ENCODE measurements around the gene MZF1. TPM values are rescaled to one million over a fixed set of nuclear protein-coding genes. Genes with fewer than 3 reads are reported as not detected.
"Not testable (repeated sequence)": the region's sequence is repeated elsewhere in the genome, so short reads cannot be mapped to it uniquely, and the experiment has no call there.

MZF1 gene
- total RNA-seq, 1 donor from 2014 or later: 77.1 TPM

DNA sequence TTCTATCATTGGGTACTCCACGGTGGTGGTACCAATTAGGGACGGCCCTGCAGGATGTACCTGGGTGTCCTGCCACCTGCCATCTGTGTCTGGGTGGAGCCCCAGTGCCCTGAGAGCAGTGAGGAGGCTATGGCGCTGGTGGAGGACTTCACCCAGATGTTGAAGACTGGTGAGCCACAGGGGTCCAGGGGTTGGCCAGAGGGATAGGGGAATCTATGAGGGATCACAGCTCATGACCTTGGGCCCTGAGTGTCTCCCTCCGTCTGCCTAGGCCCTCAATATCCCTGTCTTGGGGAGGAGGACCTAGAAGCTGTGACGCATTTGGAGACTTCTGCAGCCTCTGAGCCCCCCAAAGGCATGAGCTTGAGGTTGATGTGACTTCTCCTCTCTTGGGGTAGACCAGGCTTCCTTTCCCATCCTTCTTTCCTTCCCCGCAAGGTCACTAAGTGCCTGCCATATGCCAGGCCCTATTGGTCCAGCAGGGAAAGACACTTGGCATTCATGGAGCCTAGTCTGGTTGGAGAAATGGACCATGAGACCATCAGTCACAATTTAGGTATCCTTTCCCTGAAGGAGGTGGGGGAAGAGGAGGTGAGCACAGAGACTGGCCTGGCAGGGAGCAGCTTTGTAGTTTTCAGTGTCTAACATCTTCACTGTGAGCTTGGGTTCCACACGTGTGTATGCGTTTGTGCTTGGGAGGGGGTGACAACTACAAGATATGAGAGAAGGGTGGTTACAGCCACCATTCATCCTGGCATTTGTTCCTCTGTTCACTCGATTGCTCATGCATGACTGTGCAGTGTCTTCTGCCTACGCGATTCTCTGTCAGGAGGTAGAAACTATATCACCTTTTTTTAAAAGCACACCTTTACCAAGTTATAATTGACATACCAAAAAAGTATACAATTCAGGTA, 5.1 kb upstream of the MZF1 start:
- no peak overlapping the region for H3K4me3 ChIP-seq
- peaks cover 0 to 19% of the 10 kb centered on the region in 2 donors for H3K4me1 ChIP-seq
- peaks cover 16 to 19% of the 10 kb centered on the region in 2 donors for H3K36me3 ChIP-seq
- peak in 1 of 2 donors; percentile 58 for DNase-seq (ENCODE audit: low spot score in 2 of 2)
- no peaks in the 10 kb centered on the region for H3K27me3 ChIP-seq
- TF ChIP-seq, protein P1, sequence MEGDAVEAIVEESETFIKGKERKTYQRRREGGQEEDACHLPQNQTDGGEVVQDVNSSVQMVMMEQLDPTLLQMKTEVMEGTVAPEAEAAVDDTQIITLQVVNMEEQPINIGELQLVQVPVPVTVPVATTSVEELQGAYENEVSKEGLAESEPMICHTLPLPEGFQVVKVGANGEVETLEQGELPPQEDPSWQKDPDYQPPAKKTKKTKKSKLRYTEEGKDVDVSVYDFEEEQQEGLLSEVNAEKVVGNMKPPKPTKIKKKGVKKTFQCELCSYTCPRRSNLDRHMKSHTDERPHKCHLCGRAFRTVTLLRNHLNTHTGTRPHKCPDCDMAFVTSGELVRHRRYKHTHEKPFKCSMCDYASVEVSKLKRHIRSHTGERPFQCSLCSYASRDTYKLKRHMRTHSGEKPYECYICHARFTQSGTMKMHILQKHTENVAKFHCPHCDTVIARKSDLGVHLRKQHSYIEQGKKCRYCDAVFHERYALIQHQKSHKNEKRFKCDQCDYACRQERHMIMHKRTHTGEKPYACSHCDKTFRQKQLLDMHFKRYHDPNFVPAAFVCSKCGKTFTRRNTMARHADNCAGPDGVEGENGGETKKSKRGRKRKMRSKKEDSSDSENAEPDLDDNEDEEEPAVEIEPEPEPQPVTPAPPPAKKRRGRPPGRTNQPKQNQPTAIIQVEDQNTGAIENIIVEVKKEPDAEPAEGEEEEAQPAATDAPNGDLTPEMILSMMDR (IDR thresholded peaks at IDR 0.05): no peak
- H3K27ac ChIP-seq: no peak overlapping the region
- no peaks in the 10 kb centered on the region for H3K9me3 ChIP-seq
- intact Hi-C loops (cut with DNase I): no loop called here

DNA sequence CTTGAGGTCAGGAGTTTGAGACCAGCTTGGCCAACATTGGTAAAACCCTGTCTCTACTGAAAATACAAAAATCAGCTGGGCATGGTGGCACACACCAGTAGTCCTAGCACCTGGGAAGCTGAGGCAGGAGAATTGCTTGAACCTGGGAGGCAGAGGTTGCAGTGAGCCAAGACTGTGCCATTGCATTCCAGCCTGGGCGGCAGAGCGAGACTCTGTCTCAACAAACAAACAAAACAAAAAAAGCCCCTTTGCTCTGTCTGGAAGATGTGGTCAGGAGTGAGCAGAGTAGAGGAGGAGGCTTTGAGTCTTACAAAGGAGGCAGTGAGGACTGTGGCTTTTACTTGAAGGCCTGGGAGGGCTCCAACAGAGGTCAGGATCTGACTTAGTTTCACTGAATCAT, 4.4 kb upstream of the MZF1 start:
- peaks cover 10 to 12% of the 10 kb centered on the region in 2 donors for H3K36me3 ChIP-seq
- H3K27me3 ChIP-seq; H3K27ac ChIP-seq; H3K4me3 ChIP-seq; intact Hi-C loops (cut with DNase I); H3K9me3 ChIP-seq: not testable (repeated sequence)
- peaks cover 0 to 19% of the 10 kb centered on the region in 2 donors for H3K4me1 ChIP-seq
- peak in 1 of 2 donors; percentile 27 for DNase-seq (ENCODE audit: low spot score in 2 of 2)

- Histone ChIP-seq H3K36me3 (no peaks in the 10 kb centered on the region), H3K9me3 (no peaks in the 10 kb centered on the region), H3K27me3 (no peaks in the 10 kb centered on the region), H3K4me1 (peaks cover 4 to 20% of the 10 kb centered on the region in 2 donors), H3K4me3 (peak overlapping the region; percentile 67 to 81), H3K27ac (peak overlapping the region; percentile 95 to 98)
- TF ChIP-seq, protein P1 (IDR thresholded peaks at IDR 0.05): no peak
- intact Hi-C loops (cut with DNase I): loop anchor here (1.0 kb wide), 1 partner anchor 76 kb away; no protein-coding TSS in a partner anchor
- DNase-seq (ENCODE audit: low spot score in 2 of 2): peak; percentile 77 to 96
Measured at GRCh38 chr19:58575183-58576041, 2.3 kb upstream of the MZF1 start.

GRCh38 chr19:58573658-58574164, 576 bp upstream of the MZF1 start:
- H3K4me1 ChIP-seq: peaks cover 4 to 20% of the 10 kb centered on the region in 2 donors
- H3K4me3 ChIP-seq: peak overlapping the region; percentile 81 to 92
- intact Hi-C loops (cut with DNase I): loop anchor here (1.0 kb wide), 2 partner anchors 14 to 29 kb away; partner anchors contain the start of gene TRIM28
- H3K27me3 ChIP-seq: no peaks in the 10 kb centered on the region
- TF ChIP-seq, protein P1 (IDR thresholded peaks at IDR 0.05): no peak
- H3K36me3 ChIP-seq: peaks cover 3% of the 10 kb centered on the region in 2 donors
- peak overlapping the region; percentile 95 to 98 for H3K27ac ChIP-seq
- DNase-seq (ENCODE audit: low spot score in 2 of 2): no peak
- no peaks in the 10 kb centered on the region for H3K9me3 ChIP-seq

- Histone ChIP-seq H3K27me3 (no peaks in the 10 kb centered on the region), H3K36me3 (peaks cover 3% of the 10 kb centered on the region in 2 donors), H3K9me3 (no peaks in the 10 kb centered on the region), H3K4me3 (peak overlapping the region; percentile 81 to 92), H3K27ac (peak overlapping the region; percentile 95 to 98), H3K4me1 (peaks cover 4 to 20% of the 10 kb centered on the region in 2 donors)
- intact Hi-C loops (cut with DNase I): loop anchor here (1.0 kb wide), 1 partner anchor 53 kb away; the partner anchor contains the start of gene ZBTB45
- TF ChIP-seq, protein P1 (IDR thresholded peaks at IDR 0.05): no peak
- DNase-seq (ENCODE audit: low spot score in 2 of 2): no peak
Measured at GRCh38 chr19:58572026-58572817, 913 bp downstream of the MZF1 start.
